CD4-positive, alpha-beta T cell (primary cell): ENCODE measurements around the gene MAP3K9. TPM values are rescaled to one million over a fixed set of nuclear protein-coding genes. Genes with fewer than 3 reads are reported as not detected.

Experiments
- ATAC-seq: fragments of 200-7000 bp; cut with Tn5 transposase; one replicate; pipeline ENCODE4 v1.10.0; 2022; ENCODE audit warnings: mild to moderate bottlenecking; ENCODE audit not compliant: poor library complexity
- CTCF ChIA-PET: fragments of 350-600 bp; sonication (Branson Sonifier 250); formaldehyde crosslinking; loops from one replicate; lab custom pipeline; 2021; ENCODE audit warnings: antibody characterized with exemption, inconsistent platforms; lab: Charles Lee
- POLR2A ChIA-PET: fragments of 350-600 bp; sonication (Branson Sonifier 250); formaldehyde crosslinking; loops from one replicate; lab custom pipeline; 2021; ENCODE audit warnings: antibody characterized with exemption, inconsistent platforms; lab: Charles Lee
- DNase-seq, 14 experiments: peaks; one replicate each; pipeline ENCODE4 v3.0.0-alpha.2; 2013 to 2020; ENCODE audit warnings: mixed read lengths in 2 of 14
- H3K27ac ChIP-seq, 2 donors: one replicate each; pipeline versions ENCODE4 v1.5.1 to v1.7.0; 2013; ENCODE audit warnings: low read length in 2 of 2, low read depth in 1 of 2, mild to moderate bottlenecking in 1 of 2
- H3K27me3 ChIP-seq, 2 experiments: 1 replicate in 1 of 2; 2 replicates in 1 of 2; pipeline versions ENCODE4 v1.6.1 to v1.7.0; 2013; ENCODE audit warnings: low read length in 2 of 2, control low read depth in 1 of 2, mild to moderate bottlenecking in 1 of 2, moderate library complexity in 1 of 2; ENCODE audit not compliant: insufficient read depth in 2 of 2, control insufficient read depth in 1 of 2
- H3K36me3 ChIP-seq: one replicate; pipeline ENCODE4 v1.6.1; 2013; ENCODE audit warnings: low read length, control low read depth; ENCODE audit not compliant: insufficient read depth
- H3K4me1 ChIP-seq: one replicate; pipeline ENCODE4 v1.6.1; 2013; ENCODE audit warnings: low read length, control low read depth; ENCODE audit not compliant: insufficient read depth
- H3K4me3 ChIP-seq: one replicate; pipeline ENCODE4 v1.5.1; 2013; ENCODE audit warnings: mild to moderate bottlenecking, low read length, moderate library complexity
- H3K9me3 ChIP-seq, 2 experiments: 1 replicate in 1 of 2; 2 replicates in 1 of 2; pipeline versions ENCODE4 v1.6.1 to v1.7.0; 2013; ENCODE audit warnings: low read length in 2 of 2, mild to moderate bottlenecking in 2 of 2, control low read depth in 1 of 2, moderate library complexity in 1 of 2; ENCODE audit not compliant: control insufficient read depth in 1 of 2, insufficient read depth in 1 of 2
- H3K27ac Mint-ChIP-seq: one replicate; pipeline ENCODE4 v1.8.0; 2020; ENCODE audit warnings: mixed read lengths
- H3K27me3 Mint-ChIP-seq: one replicate; pipeline ENCODE4 v1.8.0; 2021; ENCODE audit warnings: mixed read lengths
- H3K36me3 Mint-ChIP-seq: one replicate; pipeline ENCODE4 v1.8.0; 2021; ENCODE audit warnings: low read depth, mixed read lengths
- H3K4me1 Mint-ChIP-seq: one replicate; pipeline ENCODE4 v1.8.0; 2021; ENCODE audit warnings: low read depth, mixed read lengths
- H3K4me3 Mint-ChIP-seq: one replicate; pipeline ENCODE4 v1.8.0; 2020; ENCODE audit warnings: mild to moderate bottlenecking, mixed read lengths
- H3K9me3 Mint-ChIP-seq: one replicate; pipeline ENCODE4 v1.8.0; 2020; ENCODE audit warnings: mixed read lengths
- CTCF ChIP-seq: fragments of 200-600 bp; IDR thresholded peaks from one replicate; pipeline ENCODE4 v1.8.0; 2022; ENCODE audit warnings: antibody characterized with exemption, mild to moderate bottlenecking
- intact Hi-C, 2 experiments: fragments of 100-400 bp; cut with DNase I in 1 of 2; cut with micrococcal nuclease in 1 of 2; formaldehyde crosslinking; loops; one replicate each; pipeline versions ENCODE4 v1.15.1 to v1.9.0; 2023 to 2025; cut with DNase I, micrococcal nuclease
- total RNA-seq, 174 experiments: library from RNA in 2 of 174; stranded (reverse) in 2 of 174; gene quantifications; one replicate each; pipeline ENCODE4 v1.2.3 and lab custom pipeline; 2021 to 2026

The MAP3K9 gene
- total RNA-seq, 2 experiments from 2014 or later: 5.9 to 6.3 TPM

- Mint-ChIP-seq H3K27ac (no peak overlapping the region), H3K4me1 (peaks cover 4% of the 10 kb centered on the region), H3K4me3 (no peak overlapping the region), H3K9me3 (no peaks in the 10 kb centered on the region), H3K36me3 (peaks cover 18% of the 10 kb centered on the region), H3K27me3 (no peaks in the 10 kb centered on the region)
- Histone ChIP-seq H3K9me3 (no peaks in the 10 kb centered on the region), H3K4me1 (no peaks in the 10 kb centered on the region), H3K36me3 (peaks cover 6% of the 10 kb centered on the region), H3K4me3 (no peak overlapping the region), H3K27ac (no peak overlapping the region), H3K27me3 (no peaks in the 10 kb centered on the region)
- POLR2A ChIA-PET: no interaction called here
- ATAC-seq (no peak), DNase-seq (no peak)
- intact Hi-C loops: loop anchor here in 1 of 2 experiments (10.0 kb wide), 1 partner anchor 158 kb away; the partner anchor contains the start of gene TTC9
- TF ChIP-seq CTCF: no peak
- CTCF ChIA-PET: no interaction called here
Measured at GRCh38 chr14:70802379-70802778, 6.9 kb downstream of the MAP3K9 start.

GRCh38 chr14:70801836-70802235 is 7.5 kb downstream of the MAP3K9 start:
- DNase-seq (no peak), ATAC-seq (no peak)
- H3K36me3 ChIP-seq: peaks cover 6% of the 10 kb centered on the region
- H3K4me3 ChIP-seq: no peak overlapping the region
- H3K27ac ChIP-seq: no peak overlapping the region
- H3K9me3 Mint-ChIP-seq: no peaks in the 10 kb centered on the region
- ChIA-PET POLR2A (no interaction called here), CTCF (no interaction called here)
- peaks cover 18% of the 10 kb centered on the region for H3K36me3 Mint-ChIP-seq
- H3K9me3 ChIP-seq: no peaks in the 10 kb centered on the region
- no peak overlapping the region for H3K27ac Mint-ChIP-seq
- no peaks in the 10 kb centered on the region for H3K27me3 ChIP-seq
- no peak for TF ChIP-seq CTCF
- no peak overlapping the region for H3K4me3 Mint-ChIP-seq
- H3K27me3 Mint-ChIP-seq: no peaks in the 10 kb centered on the region
- H3K4me1 Mint-ChIP-seq: peaks cover 3% of the 10 kb centered on the region
- intact Hi-C loops: loop anchor here in 1 of 2 experiments (10.0 kb wide), 1 partner anchor 157 kb away; the partner anchor contains the start of gene TTC9
- no peaks in the 10 kb centered on the region for H3K4me1 ChIP-seq

- ChIA-PET POLR2A (interaction anchor here (0.9 kb wide), 1 partner anchor 13 kb away, joined by 4 read pairs; the partner anchor contains the start of gene MAP3K9), CTCF (no interaction called here)
- Mint-ChIP-seq H3K4me1 (no peaks in the 10 kb centered on the region), H3K36me3 (peaks cover 22% of the 10 kb centered on the region), H3K9me3 (no peaks in the 10 kb centered on the region), H3K4me3 (no peak overlapping the region), H3K27me3 (no peaks in the 10 kb centered on the region), H3K27ac (no peak overlapping the region)
- no peak for ATAC-seq
- DNase-seq: no peak
- Histone ChIP-seq H3K36me3 (peaks cover 9% of the 10 kb centered on the region), H3K27me3 (no peaks in the 10 kb centered on the region), H3K27ac (no peak overlapping the region), H3K9me3 (no peaks in the 10 kb centered on the region), H3K4me3 (no peak overlapping the region), H3K4me1 (no peaks in the 10 kb centered on the region)
- no peak for TF ChIP-seq CTCF
- intact Hi-C loops: no loop called here
Measured at GRCh38 chr14:70796551-70796950, 12.8 kb downstream of the MAP3K9 start.
